ENCODE results near the gene ACTA2.

GRCh38 chr10:88974012-88974411 is 21.4 kb upstream of the ACTA2 start:
- no peak for TF ChIP-seq EZH2 (IDR thresholded peaks at IDR 0.05; ENCODE audit: low read length, missing control alignments)
- TF ChIP-seq CTCF (conservative IDR thresholded peaks at IDR 0.05 in 1 of 2, IDR thresholded peaks at IDR 0.05 in 1 of 2; ENCODE audit: low read depth in 1 of 2, low read length in 2 of 2) = no peak

Data from fibroblast of lung (primary cell).